Measurements from ENCODE around the gene PAK4.

DNA sequence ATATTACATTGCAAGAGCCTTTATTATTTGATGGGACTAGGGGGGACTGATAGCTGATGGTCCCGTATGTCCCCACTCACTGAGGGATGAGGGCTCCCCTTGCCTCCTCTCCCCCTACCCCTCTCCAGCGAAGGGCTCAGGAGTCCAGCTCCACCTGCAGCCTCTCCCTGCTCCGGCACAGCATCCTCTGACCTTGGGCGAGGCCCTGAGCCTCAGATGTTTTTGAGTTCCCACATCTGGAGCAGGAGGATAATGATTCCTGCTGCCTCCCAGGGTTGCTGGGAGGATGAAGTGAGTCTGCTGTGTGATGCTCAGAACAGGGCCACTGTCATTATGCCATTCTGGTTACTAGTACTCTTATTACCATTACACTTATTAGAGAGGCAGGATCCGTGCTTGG is 15.0 kb downstream of the PAK4 start:
- no peak for TF ChIP-seq ZNF274 (IDR thresholded peaks at IDR 0.05; ENCODE audit: low read depth, low read length)
- TF ChIP-seq SUZ12 (IDR thresholded peaks at IDR 0.05; ENCODE audit: extremely low read depth, insufficient read depth, insufficient read length), result no peak
- TF ChIP-seq YY1 (IDR thresholded peaks at IDR 0.05; ENCODE audit: insufficient read depth, insufficient read length), result no peak
